Gastrocnemius medialis (tissue), 4 donors: Measurements from ENCODE around the gene MBNL1. TPM values are rescaled to one million over a fixed set of nuclear protein-coding genes. Genes with fewer than 3 reads are reported as not detected.
A peak's percentile ranks its signal among the peaks of the same experiment; 100 is the strongest.

Experiments
- ATAC-seq, 2 donors: fragments of 150-250 bp; one replicate each; pipeline ENCODE4 v1.9.1; 2016
- DNase-seq, 2 donors: peaks; one replicate each; pipeline ENCODE4 v3.0.0-alpha.2; 2019
- H3K27ac ChIP-seq, 4 donors: fragments of 200-600 bp; sonication (generic); 1 replicate in 1 of 4; 2 replicates in 3 of 4; pipeline ENCODE4 v1.5.1; 2016 to 2018; ENCODE audit warnings: mild to moderate bottlenecking in 2 of 4, moderate library complexity in 1 of 4
- H3K27me3 ChIP-seq, 3 donors: fragments of 200-600 bp; sonication (generic) in 2 of 3; 1 replicate in 1 of 3; 2 replicates in 2 of 3; pipeline versions ENCODE4 v1.5.1 to v1.6.0; 2016 to 2019; ENCODE audit warnings: mild to moderate bottlenecking in 1 of 3, moderate library complexity in 1 of 3
- H3K36me3 ChIP-seq, 2 donors: fragments of 200-600 bp; sonication (generic) in 1 of 2; one replicate each; pipeline ENCODE4 v1.5.1; 2017 to 2018
- H3K4me1 ChIP-seq, 2 donors: fragments of 200-600 bp; sonication (generic) in 1 of 2; one replicate each; pipeline ENCODE4 v1.5.1; 2016 to 2017; ENCODE audit warnings: mild to moderate bottlenecking in 2 of 2
- H3K4me3 ChIP-seq, 4 donors: fragments of 200-600 bp; sonication (generic) in 3 of 4; 1 replicate in 1 of 4; 2 replicates in 3 of 4; pipeline ENCODE4 v1.5.1; 2016 to 2019; ENCODE audit warnings: mild to moderate bottlenecking in 2 of 4
- H3K9me3 ChIP-seq, 3 donors: fragments of 200-600 bp; sonication (generic) in 2 of 3; 1 replicate in 1 of 3; 2 replicates in 2 of 3; pipeline ENCODE4 v1.5.1; 2016 to 2019
- POLR2A ChIP-seq, 2 donors: fragments of 450-650 bp; IDR thresholded peaks; one replicate each; pipeline ENCODE4 v1.6.1; 2017; ENCODE audit warnings: antibody characterized with exemption in 2 of 2, mild to moderate bottlenecking in 2 of 2, moderate library complexity in 2 of 2
- in situ Hi-C, 4 donors: fragments of 200-750 bp; cut with MboI; loops; one replicate each; pipeline versions ENCODE4 v1.15.0 to v1.8.0; 2017; ENCODE audit warnings: low sequenced_read_pairs in 4 of 4
- intact Hi-C: fragments of 100-400 bp; cut with DNase I; formaldehyde crosslinking; loops from one replicate; pipeline ENCODE4 v1.15.1; 2023; ENCODE audit warnings: low total_unique reads
- total RNA-seq, 4 donors: library from RNA; depleted of rRNA; stranded (reverse); fragments of >200 nt; gene quantifications; one replicate each; pipeline versions ENCODE4 v1.1.0 to v1.2.3, GENCODE V29; 2016
- TF ChIP-seq, protein P1 (sequence below), 5 experiments: fragments of 450-650 bp in 3 of 5; fragments of 200-600 bp in 2 of 5; sonication (generic) in 2 of 5; IDR thresholded peaks in 4 of 5; conservative IDR thresholded peaks in 1 of 5; 1 replicate in 4 of 5; 2 replicates in 1 of 5; pipeline ENCODE4 v1.5.1; 2016 to 2019; ENCODE audit warnings: antibody characterized with exemption in 5 of 5, mild to moderate bottlenecking in 3 of 5, moderate library complexity in 3 of 5

The MBNL1 gene
- total RNA-seq, 4 donors from 2014 or later = 519 to 597 (median 557) TPM

DNA sequence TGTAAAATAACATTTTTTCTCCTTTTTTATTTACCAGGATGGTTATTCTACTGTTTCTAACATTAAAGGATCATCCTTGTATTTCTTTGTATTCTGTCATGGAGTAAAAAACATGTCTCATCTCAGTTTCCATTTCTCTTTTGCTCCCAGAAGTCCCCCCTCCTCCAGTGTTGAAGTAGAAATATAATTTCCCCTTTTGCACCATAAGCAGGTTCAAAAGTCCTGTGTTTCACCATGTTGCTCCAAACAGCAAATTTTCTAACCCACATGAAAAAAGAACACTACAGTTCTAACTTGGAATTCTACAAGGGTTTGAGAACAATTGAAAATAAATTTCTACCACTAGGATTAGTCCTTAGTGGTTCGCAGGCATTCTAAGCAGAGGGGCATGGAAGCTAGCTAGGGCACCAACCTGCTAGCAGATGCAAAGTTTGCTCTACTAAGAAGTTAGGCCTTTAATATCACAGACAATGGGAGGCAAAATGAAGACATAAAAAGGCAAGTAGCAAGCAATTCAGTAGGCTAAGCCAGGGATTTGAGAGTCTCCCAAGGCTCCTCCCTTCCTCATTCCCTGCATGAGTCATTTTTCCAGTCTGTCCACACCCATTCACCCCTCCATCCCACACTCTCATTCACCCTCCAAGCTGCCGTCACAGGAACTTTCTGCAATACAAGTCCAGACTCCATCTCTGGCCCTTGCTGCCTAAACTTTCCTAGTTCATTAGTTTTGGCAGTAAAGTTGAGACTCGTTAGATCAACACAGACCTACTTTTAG lies 2.3 kb upstream of the MBNL1 start:
- no peaks in the 10 kb centered on the region for H3K9me3 ChIP-seq
- peak overlapping the region; percentile 96 to 99 (median 97) for H3K27ac ChIP-seq
- intact Hi-C loops (loop anchor here (5.0 to 10.0 kb wide), 3 partner anchors 51 to 1664 kb away; partner anchors contain the start of gene SELENOT), in situ Hi-C loops (loop anchor here in 2 of 4 donors (10.0 to 25.0 kb wide), 2 partner anchors 171 to 178 kb away; no protein-coding TSS in a partner anchor)
- H3K4me1 ChIP-seq = peaks cover 30 to 45% of the 10 kb centered on the region in 2 donors
- peak; percentile 49 to 63 for TF ChIP-seq POLR2A (IDR thresholded peaks at IDR 0.05)
- TF ChIP-seq, protein P1, sequence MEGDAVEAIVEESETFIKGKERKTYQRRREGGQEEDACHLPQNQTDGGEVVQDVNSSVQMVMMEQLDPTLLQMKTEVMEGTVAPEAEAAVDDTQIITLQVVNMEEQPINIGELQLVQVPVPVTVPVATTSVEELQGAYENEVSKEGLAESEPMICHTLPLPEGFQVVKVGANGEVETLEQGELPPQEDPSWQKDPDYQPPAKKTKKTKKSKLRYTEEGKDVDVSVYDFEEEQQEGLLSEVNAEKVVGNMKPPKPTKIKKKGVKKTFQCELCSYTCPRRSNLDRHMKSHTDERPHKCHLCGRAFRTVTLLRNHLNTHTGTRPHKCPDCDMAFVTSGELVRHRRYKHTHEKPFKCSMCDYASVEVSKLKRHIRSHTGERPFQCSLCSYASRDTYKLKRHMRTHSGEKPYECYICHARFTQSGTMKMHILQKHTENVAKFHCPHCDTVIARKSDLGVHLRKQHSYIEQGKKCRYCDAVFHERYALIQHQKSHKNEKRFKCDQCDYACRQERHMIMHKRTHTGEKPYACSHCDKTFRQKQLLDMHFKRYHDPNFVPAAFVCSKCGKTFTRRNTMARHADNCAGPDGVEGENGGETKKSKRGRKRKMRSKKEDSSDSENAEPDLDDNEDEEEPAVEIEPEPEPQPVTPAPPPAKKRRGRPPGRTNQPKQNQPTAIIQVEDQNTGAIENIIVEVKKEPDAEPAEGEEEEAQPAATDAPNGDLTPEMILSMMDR (IDR thresholded peaks at IDR 0.05 in 4 of 5, conservative IDR thresholded peaks at IDR 0.05 in 1 of 5) = no peak
- H3K4me3 ChIP-seq = peak overlapping the region; percentile 77 to 87 (median 86)
- peak; percentile 44 to 63 for ATAC-seq
- H3K27me3 ChIP-seq = no peaks in the 10 kb centered on the region
- peak; percentile 78 to 88 for DNase-seq
- H3K36me3 ChIP-seq = no peaks in the 10 kb centered on the region

DNA sequence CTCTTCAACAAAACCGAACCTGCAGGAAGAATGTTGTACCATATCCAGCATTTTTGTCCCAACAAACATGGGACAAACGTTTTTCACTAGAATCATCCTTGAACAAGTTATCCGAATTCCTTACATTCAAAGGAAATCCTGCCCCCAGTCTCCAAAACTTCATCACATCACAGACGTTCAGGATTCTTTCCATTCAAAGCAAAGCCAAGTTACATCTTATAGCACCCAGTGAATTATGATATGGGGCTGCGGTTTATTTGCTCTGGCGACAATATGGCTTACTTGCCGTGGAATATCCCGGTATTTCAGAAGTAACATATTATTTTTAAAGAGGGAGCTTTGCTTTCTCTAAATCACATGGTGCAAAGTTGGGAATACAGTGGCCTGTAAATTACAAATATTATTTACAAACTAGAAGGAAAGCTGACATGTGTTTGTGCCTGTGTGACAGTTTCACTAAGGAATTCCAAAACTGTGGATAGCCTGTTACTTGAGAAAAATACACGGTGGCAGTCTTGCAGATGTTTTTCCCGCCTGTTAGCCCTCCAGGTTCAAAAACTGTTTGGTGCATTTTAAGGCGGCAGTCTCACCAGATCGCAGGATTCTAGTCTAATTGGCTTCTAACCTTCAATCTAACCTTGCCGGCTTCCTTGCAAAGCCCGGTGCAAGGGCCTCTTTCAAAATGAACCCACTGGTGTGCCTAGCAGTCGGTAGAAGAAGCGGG lies 736 bp upstream of the MBNL1 start:
- intact Hi-C loops = loop anchor here (2.0 to 10.0 kb wide), 4 partner anchors 49 to 1666 kb away; partner anchors contain the start of gene SELENOT
- Histone ChIP-seq H3K9me3 (no peaks in the 10 kb centered on the region), H3K4me1 (peaks cover 41 to 52% of the 10 kb centered on the region in 2 donors), H3K36me3 (no peaks in the 10 kb centered on the region), H3K27me3 (no peaks in the 10 kb centered on the region), H3K4me3 (peak overlapping the region; percentile 77 to 87 (median 86)), H3K27ac (peak overlapping the region; percentile 96 to 99 (median 97))
- DNase-seq (no peak), ATAC-seq (no peak)
- in situ Hi-C loops = loop anchor here in 2 of 4 donors (10.0 to 25.0 kb wide), 2 partner anchors 169 to 177 kb away; no protein-coding TSS in a partner anchor
- TF ChIP-seq, protein P1 (IDR thresholded peaks at IDR 0.05 in 4 of 5, conservative IDR thresholded peaks at IDR 0.05 in 1 of 5) = no peak
- no peak for TF ChIP-seq POLR2A (IDR thresholded peaks at IDR 0.05)

DNA sequence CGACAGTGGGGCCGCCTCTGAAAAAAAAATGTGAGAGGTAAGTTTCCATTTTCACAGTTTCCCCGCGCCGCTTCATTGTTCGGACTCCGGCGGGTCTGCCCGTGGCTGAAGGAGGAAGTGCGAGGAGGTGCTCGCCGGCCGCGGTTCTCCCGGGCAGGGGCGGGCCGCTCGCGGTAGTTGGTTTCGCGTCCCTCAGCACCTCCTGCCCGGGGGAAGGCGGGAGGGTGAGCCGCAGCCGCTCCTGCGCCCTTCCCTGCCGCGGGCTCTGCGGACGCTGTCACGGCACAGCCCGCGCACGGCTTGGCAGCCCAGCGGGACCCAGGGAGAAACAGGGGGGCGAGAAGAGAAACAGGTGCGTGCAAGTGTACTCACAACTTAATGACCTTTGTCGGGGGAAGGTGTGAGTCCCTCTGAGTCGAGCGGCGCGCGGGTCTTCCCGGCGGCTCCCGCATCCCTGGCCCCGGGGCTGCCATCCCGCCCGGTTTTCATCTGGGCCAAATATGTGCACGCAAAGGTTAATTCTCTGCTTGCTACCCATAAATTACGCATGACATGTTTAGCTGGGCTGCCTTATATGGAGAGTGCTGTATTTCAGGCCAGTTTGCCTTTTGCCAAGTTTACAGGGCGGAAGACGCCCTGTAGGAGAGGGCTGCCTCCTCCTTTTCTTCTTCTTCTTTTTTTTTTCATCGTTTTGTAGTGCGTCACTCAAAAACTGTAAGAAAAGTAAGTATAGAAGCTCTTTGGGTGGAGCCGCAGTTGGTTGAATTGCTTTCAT lies 514 bp downstream of the MBNL1 start:
- H3K4me1 ChIP-seq = peaks cover 54 to 56% of the 10 kb centered on the region in 2 donors
- TF ChIP-seq, protein P1 (IDR thresholded peaks at IDR 0.05 in 4 of 5, conservative IDR thresholded peaks at IDR 0.05 in 1 of 5) = peak in 1 of 5 experiments; percentile 10
- peak; percentile 64 to 86 for TF ChIP-seq POLR2A (IDR thresholded peaks at IDR 0.05)
- no peaks in the 10 kb centered on the region for H3K36me3 ChIP-seq
- H3K27ac ChIP-seq = peak overlapping the region; percentile 96 to 99 (median 97)
- no peaks in the 10 kb centered on the region for H3K27me3 ChIP-seq
- intact Hi-C loops = loop anchor here (2.0 to 10.0 kb wide), 4 partner anchors 48 to 1667 kb away; partner anchors contain the start of gene SELENOT
- DNase-seq (peak; percentile 80 to 87), ATAC-seq (peak; percentile 78 to 79)
- peak overlapping the region; percentile 77 to 87 (median 86) for H3K4me3 ChIP-seq
- H3K9me3 ChIP-seq = no peaks in the 10 kb centered on the region
- in situ Hi-C loops = loop anchor here in 2 of 4 donors (10.0 to 25.0 kb wide), 2 partner anchors 168 to 176 kb away; no protein-coding TSS in a partner anchor
